ENCODE data around the gene CEP170B.
"Not testable (repeated sequence)": the region's sequence is repeated elsewhere in the genome, so short reads cannot be mapped to it uniquely, and the experiment has no call there.

The CEP170B gene

DNA sequence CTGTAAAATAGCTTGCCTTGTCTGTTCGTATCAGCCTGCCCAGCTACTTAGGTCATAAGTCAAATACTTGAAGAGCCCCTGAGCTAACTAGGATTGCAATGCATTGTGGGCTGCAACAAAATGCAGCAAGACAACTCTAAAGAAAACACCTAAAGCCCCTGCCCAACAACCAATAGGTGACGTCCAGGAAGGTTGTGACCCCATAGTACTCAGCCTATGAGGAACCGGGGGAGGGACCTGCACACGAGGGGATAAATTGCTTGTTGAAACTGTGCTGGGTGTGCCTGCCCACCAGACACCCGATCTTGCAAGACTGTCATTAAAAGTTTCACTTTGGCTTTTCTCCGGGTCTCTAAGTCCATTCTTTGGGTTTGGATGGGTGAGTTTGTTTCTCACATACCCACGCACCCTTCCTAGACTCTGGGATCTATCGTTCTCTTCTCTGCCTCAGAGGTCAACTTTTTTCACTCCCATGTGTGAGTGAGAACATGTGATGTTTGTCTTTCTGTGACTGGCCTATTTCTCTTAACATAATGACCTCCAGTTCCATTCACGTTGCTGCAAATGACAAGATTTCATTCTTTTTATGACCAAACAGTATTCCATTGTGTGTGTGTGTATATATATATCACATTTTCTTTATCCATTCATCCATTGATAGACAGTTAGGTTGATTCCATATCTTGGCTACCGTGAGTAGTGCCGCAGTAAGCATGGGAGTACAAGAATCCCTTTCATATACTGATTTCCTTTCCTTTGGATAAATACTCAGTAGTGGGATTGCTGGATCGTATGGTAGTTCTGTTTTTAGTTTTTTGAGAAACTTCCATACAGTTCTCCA lies 54.3 kb downstream of the CEP170B start:
- H3K79me1 ChIP-seq (ENCODE audit: low read length); H2AK5ac ChIP-seq (ENCODE audit: low read length); H3K27ac ChIP-seq (ENCODE audit: low read depth, low read length); H3K18ac ChIP-seq (ENCODE audit: low read length); H3K56ac ChIP-seq (ENCODE audit: low read length); H4K8ac ChIP-seq (ENCODE audit: low read depth, low read length); H2BK120ac ChIP-seq (ENCODE audit: low read depth, low read length); H3K4me3 ChIP-seq (ENCODE audit: low read length); H3K4me2 ChIP-seq (ENCODE audit: low read length); DNase-seq; H3K36me3 ChIP-seq (ENCODE audit: control insufficient read depth, insufficient read depth, low read length); H4K5ac ChIP-seq (ENCODE audit: low read length); H2BK15ac ChIP-seq (replicated peaks; ENCODE audit: low read depth); H2BK5ac ChIP-seq (ENCODE audit: low read length); H3K79me2 ChIP-seq (ENCODE audit: control insufficient read depth, insufficient read depth, low read length); H3K9ac ChIP-seq (ENCODE audit: low read length); H3K23ac ChIP-seq (ENCODE audit: low read length); H3K4me1 ChIP-seq (ENCODE audit: control insufficient read depth, low read depth, low read length); H3K4ac ChIP-seq (ENCODE audit: low read depth, low read length); H3K27me3 ChIP-seq (ENCODE audit: insufficient read depth, low read length, poor library complexity): not testable (repeated sequence)
- no CpG with 5 or more reads among the region's 12 CpGs for WGBS (ENCODE audit: extremely low coverage, insufficient coverage, low lambda C conversion rate)

DNA sequence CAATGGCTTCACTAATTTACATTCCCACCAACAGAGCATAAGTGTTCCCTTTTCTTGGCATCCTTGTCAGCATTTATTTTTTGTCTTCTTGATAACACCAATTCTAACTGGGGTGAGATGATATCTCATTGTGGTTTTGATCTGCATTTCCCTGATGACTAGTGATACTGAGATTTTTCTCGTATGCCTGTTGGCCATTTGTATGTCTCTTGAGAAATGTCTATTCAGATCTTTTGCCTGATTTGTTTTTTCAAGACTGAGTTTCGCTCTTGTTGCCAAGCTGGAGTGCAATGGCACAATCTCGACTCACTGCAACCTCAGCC lies 54.9 kb downstream of the CEP170B start:
- Histone ChIP-seq H3K4me3 (ENCODE audit: low read length) (no peak overlapping the region), H3K23ac (ENCODE audit: low read length) (no peak overlapping the region), H3K27ac (ENCODE audit: low read depth, low read length) (no peak overlapping the region), H3K36me3 (ENCODE audit: control insufficient read depth, insufficient read depth, low read length) (no peaks in the 10 kb centered on the region), H2BK5ac (ENCODE audit: low read length) (no peak overlapping the region), H3K9ac (ENCODE audit: low read length) (no peak overlapping the region), H4K5ac (ENCODE audit: low read length) (no peak overlapping the region), H4K8ac (ENCODE audit: low read depth, low read length) (no peak overlapping the region), H3K4me2 (ENCODE audit: low read length) (no peak overlapping the region), H2BK120ac (ENCODE audit: low read depth, low read length) (no peak overlapping the region), H3K79me2 (ENCODE audit: control insufficient read depth, insufficient read depth, low read length) (no peaks in the 10 kb centered on the region), H3K4me1 (ENCODE audit: control insufficient read depth, low read depth, low read length) (no peaks in the 10 kb centered on the region), H3K18ac (ENCODE audit: low read length) (no peak overlapping the region), H3K27me3 (ENCODE audit: insufficient read depth, low read length, poor library complexity) (no peaks in the 10 kb centered on the region), H3K4ac (ENCODE audit: low read depth, low read length) (no peak overlapping the region), H3K79me1 (ENCODE audit: low read length) (no peaks in the 10 kb centered on the region), H2AK5ac (ENCODE audit: low read length) (no peak overlapping the region), H3K56ac (ENCODE audit: low read length) (no peak overlapping the region), H2BK15ac (replicated peaks; ENCODE audit: low read depth) (no peak overlapping the region)
- no CpG with 5 or more reads among the region's 3 CpGs for WGBS (ENCODE audit: extremely low coverage, insufficient coverage, low lambda C conversion rate)
- no peak for DNase-seq

- Histone ChIP-seq H3K4me1 (ENCODE audit: control insufficient read depth, low read depth, low read length) (no peaks in the 10 kb centered on the region), H3K4me3 (ENCODE audit: low read length) (no peak overlapping the region), H3K27me3 (ENCODE audit: insufficient read depth, low read length, poor library complexity) (no peaks in the 10 kb centered on the region), H3K4ac (ENCODE audit: low read depth, low read length) (no peak overlapping the region), H3K56ac (ENCODE audit: low read length) (no peak overlapping the region), H3K4me2 (ENCODE audit: low read length) (no peak overlapping the region), H2BK5ac (ENCODE audit: low read length) (no peak overlapping the region), H3K27ac (ENCODE audit: low read depth, low read length) (no peak overlapping the region), H3K79me2 (ENCODE audit: control insufficient read depth, insufficient read depth, low read length) (no peaks in the 10 kb centered on the region), H3K36me3 (ENCODE audit: control insufficient read depth, insufficient read depth, low read length) (no peaks in the 10 kb centered on the region), H2BK120ac (ENCODE audit: low read depth, low read length) (no peak overlapping the region), H4K8ac (ENCODE audit: low read depth, low read length) (no peak overlapping the region), H2AK5ac (ENCODE audit: low read length) (no peak overlapping the region), H3K18ac (ENCODE audit: low read length) (no peak overlapping the region), H3K23ac (ENCODE audit: low read length) (no peak overlapping the region), H4K5ac (ENCODE audit: low read length) (no peak overlapping the region), H2BK15ac (replicated peaks; ENCODE audit: low read depth) (no peak overlapping the region), H3K9ac (ENCODE audit: low read length) (no peak overlapping the region), H3K79me1 (ENCODE audit: low read length) (no peaks in the 10 kb centered on the region)
- WGBS (ENCODE audit: extremely low coverage, insufficient coverage, low lambda C conversion rate) = no CpG with 5 or more reads among the region's 4 CpGs
- no peak for DNase-seq
These were observed 58.8 kb downstream of the CEP170B start for GRCh38 chr14:104923640-104924420.

DNA sequence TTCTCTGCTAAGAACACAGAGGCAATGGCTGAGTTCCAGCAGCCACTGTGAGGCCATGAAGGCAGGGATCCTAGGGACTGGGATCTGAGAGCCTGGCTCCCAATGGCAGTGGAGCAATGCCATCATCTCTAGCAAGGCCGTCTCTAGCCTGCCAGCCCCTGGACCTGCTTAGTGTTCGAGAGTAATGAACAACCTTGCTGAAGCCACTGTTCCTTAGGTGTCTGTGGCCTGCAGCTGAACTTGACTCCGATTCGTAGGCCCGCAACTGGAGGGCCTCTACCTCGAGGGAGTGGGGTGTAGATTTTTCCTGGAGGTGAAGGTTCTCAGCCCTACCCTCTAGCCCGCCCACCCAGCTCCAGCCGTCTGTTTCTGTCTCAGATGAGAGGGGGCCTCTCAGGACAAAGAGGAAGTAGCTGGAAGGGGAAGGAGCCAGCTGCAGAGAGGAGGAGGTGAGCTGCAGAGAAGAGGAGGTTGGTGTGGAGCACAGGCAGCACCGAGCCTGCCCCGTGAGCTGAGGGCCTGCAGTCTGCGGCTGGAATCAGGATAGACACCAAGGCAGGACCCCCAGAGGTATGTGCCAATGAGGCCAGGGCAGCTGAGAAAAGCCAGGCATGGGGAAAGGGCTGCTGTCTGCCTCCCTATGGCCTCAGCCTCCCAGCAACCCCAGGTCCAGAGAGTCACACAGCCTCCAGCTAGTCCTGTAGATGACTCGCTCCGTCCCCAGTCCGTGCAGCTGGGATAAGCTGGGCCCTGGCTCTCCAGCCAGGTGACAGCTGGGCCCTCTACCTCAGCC lies 59.5 kb downstream of the CEP170B start, which contains the start of gene PLD4:
Gene PLD4 (plus strand): TSS at position 459 of the 793 bp plus-strand sequence. CDS start 2,262 bp downstream, outside the sequence.
- Histone ChIP-seq H2BK120ac (ENCODE audit: low read depth, low read length) (no peak within 1 kb of the TSS), H3K27me3 (ENCODE audit: insufficient read depth, low read length, poor library complexity) (no peaks in the 10 kb centered on the region), H3K4ac (ENCODE audit: low read depth, low read length) (no peak within 1 kb of the TSS), H3K4me1 (ENCODE audit: control insufficient read depth, low read depth, low read length) (no peaks in the 10 kb centered on the region), H3K4me3 (ENCODE audit: low read length) (no peak within 1 kb of the TSS), H2AK5ac (ENCODE audit: low read length) (no peak within 1 kb of the TSS), H3K79me1 (ENCODE audit: low read length) (no peaks in the 10 kb centered on the region), H2BK15ac (replicated peaks; ENCODE audit: low read depth) (no peak within 1 kb of the TSS), H3K36me3 (ENCODE audit: control insufficient read depth, insufficient read depth, low read length) (no peaks in the 10 kb centered on the region), H3K18ac (ENCODE audit: low read length) (no peak within 1 kb of the TSS), H3K9ac (ENCODE audit: low read length) (no peak within 1 kb of the TSS), H3K23ac (ENCODE audit: low read length) (no peak within 1 kb of the TSS), H3K79me2 (ENCODE audit: control insufficient read depth, insufficient read depth, low read length) (no peaks in the 10 kb centered on the region), H4K5ac (ENCODE audit: low read length) (no peak within 1 kb of the TSS), H2BK5ac (ENCODE audit: low read length) (no peak within 1 kb of the TSS), H3K4me2 (ENCODE audit: low read length) (no peak within 1 kb of the TSS), H3K56ac (ENCODE audit: low read length) (no peak within 1 kb of the TSS), H4K8ac (ENCODE audit: low read depth, low read length) (no peak within 1 kb of the TSS), H3K27ac (ENCODE audit: low read depth, low read length) (no peak within 1 kb of the TSS)
- no CpG with 5 or more reads among the region's 14 CpGs for WGBS (ENCODE audit: extremely low coverage, insufficient coverage, low lambda C conversion rate)
- no peak for DNase-seq

DNA sequence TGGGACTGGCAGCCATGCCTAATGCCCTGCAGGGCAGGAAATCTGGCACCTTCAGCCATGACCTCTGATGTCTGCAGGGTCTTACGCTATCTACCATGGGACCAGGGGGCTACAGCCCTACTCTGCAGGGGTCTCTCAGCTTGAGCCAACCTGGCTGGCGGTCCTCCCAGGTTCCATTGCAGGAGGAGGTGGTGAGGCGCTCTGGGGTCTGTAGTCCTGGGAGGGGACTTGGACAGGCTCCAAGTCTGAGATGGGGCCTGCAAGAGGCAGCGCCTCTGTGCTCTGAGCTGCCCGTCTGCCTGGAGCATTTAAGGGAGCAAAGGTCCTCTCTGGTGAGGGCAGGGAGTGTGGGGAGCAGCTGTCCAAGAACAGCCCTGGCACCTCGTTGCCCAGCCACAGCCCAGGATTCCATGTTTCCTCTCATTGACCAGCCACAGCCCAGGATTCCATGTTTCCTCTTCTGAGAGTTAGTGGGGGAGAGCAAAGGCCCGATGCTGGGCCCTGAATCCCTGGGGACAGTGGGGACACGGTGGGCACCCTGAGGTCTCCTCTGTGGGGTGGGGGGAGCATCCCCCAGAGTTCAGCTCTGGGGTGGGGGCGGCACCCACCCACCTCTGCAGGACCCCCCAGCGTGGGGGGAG lies 60.3 kb downstream of the CEP170B start:
- no peak overlapping the region for H3K4me3 ChIP-seq (ENCODE audit: low read length)
- H3K18ac ChIP-seq (ENCODE audit: low read length) = no peak overlapping the region
- no peak overlapping the region for H2BK5ac ChIP-seq (ENCODE audit: low read length)
- no peak overlapping the region for H2AK5ac ChIP-seq (ENCODE audit: low read length)
- H3K27ac ChIP-seq (ENCODE audit: low read depth, low read length) = no peak overlapping the region
- H3K79me1 ChIP-seq (ENCODE audit: low read length) = no peaks in the 10 kb centered on the region
- H3K9ac ChIP-seq (ENCODE audit: low read length) = no peak overlapping the region
- no peak overlapping the region for H4K5ac ChIP-seq (ENCODE audit: low read length)
- no peak overlapping the region for H3K4ac ChIP-seq (ENCODE audit: low read depth, low read length)
- H2BK120ac ChIP-seq (ENCODE audit: low read depth, low read length) = no peak overlapping the region
- H3K27me3 ChIP-seq (ENCODE audit: insufficient read depth, low read length, poor library complexity) = peaks cover 3% of the 10 kb centered on the region
- H3K36me3 ChIP-seq (ENCODE audit: control insufficient read depth, insufficient read depth, low read length) = no peaks in the 10 kb centered on the region
- no peak overlapping the region for H3K56ac ChIP-seq (ENCODE audit: low read length)
- DNase-seq = no peak
- H3K4me2 ChIP-seq (ENCODE audit: low read length) = no peak overlapping the region
- H2BK15ac ChIP-seq (replicated peaks; ENCODE audit: low read depth) = no peak overlapping the region
- H3K23ac ChIP-seq (ENCODE audit: low read length) = no peak overlapping the region
- H3K4me1 ChIP-seq (ENCODE audit: control insufficient read depth, low read depth, low read length) = no peaks in the 10 kb centered on the region
- H4K8ac ChIP-seq (ENCODE audit: low read depth, low read length) = no peak overlapping the region
- WGBS (ENCODE audit: extremely low coverage, insufficient coverage, low lambda C conversion rate) = no CpG with 5 or more reads among the region's 10 CpGs
- no peaks in the 10 kb centered on the region for H3K79me2 ChIP-seq (ENCODE audit: control insufficient read depth, insufficient read depth, low read length)
